GM21576 (cell line): ENCODE measurements around the gene NOS1AP.

ENCODE experiments used
- ATAC-seq: cut with Tn5 transposase; IDR thresholded peaks from one replicate; pipeline ENCODE4 v1.9.1; 2021; ENCODE audit warnings: mild to moderate bottlenecking, moderate library complexity; ENCODE audit not compliant: unreplicated experiment

Gene NOS1AP

DNA sequence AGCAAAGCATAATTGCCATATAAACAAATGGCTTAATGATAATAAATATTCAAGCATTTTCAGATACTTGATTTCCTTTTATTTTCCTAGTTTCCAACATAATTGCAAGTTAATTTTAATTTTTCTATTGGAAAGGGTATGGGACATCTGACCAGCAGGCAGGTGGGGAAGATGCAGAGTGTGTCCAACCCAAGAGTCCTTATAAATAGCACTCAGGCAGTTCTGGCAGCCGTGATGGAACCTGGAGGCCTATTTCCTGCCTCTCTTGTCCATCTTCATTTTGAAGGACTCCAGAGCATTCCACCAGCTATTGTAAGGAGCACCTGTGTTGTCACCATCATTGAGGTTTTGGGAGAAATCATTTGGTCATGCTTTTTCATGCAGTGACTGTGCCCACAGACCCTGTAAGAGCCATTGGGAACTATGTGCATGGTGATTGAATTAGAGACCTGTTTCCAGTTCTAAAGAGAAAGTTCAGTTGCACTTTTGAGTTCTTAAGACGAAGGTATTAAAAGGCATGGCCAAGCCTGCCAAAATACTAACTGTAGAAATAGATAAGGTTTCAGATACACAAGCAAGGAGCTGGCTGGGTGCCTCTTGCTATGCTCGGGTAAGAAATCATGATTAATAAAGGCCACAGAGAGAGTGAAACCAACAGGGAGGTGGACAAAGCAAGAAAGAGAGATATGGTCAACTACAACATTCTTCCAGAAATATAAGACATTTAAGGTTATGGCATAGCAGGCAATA lies 214.9 kb downstream of the NOS1AP start:
- no peak for ATAC-seq

DNA sequence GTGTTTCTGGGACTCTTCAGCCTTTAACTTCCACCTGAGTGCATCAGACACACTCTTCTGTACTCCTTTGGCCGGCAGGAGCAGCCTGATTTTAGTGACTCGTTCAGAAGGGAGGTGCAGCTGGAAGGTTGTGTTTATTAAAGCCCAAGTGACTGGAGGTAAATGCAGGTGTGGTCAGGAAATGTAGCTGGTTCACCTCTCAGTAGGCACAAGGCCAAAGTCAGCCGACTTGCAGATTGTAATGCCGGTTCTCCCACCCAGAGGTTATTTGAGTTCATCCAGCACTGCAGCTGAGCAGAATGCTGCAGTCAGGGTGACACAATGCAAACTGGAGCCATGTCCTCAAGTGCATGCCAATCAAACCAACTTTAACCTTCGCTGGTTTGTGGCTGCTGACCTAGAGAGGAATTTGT lies 215.7 kb downstream of the NOS1AP start:
- no peak for ATAC-seq

DNA sequence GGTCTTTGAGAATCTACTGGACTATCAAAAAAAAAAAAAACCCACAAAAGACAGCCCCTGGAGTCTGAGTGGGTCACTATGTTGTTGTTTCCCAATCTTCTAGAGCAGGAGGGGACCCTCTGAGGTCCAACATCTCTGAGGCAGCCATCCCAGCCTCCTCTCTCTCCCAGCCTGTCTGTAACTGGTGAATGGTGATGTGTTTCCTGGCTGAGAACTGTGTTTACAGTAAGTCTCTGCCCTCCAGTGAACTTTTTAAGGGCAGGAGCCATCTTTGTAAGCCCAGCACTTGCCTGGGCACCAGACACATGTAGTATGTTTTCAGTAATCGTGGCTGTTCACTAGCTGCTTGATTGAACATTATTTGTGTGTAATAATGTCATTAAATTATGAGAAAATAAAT lies 221.5 kb downstream of the NOS1AP start:
- no peak for ATAC-seq

DNA sequence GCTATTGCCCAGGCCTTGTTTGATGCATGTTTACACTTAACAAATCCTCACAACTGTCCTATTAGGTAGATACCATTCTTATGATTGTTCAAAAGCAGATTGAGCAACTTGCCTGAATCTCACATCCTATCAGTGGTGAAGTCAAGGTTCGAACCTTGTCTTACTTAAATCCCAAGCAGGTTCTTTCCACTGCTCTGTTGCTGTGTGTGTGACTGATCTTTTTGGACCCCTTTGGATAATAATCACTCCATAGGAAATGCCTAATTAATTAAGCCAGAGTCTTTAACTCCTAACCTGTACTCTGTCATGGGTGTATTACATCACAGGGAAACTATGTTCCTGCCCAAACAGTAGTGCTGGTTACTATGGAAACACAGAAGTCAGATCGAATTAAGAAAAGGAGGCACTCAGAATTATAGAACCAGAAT lies 222.9 kb downstream of the NOS1AP start:
- ATAC-seq = no peak

DNA sequence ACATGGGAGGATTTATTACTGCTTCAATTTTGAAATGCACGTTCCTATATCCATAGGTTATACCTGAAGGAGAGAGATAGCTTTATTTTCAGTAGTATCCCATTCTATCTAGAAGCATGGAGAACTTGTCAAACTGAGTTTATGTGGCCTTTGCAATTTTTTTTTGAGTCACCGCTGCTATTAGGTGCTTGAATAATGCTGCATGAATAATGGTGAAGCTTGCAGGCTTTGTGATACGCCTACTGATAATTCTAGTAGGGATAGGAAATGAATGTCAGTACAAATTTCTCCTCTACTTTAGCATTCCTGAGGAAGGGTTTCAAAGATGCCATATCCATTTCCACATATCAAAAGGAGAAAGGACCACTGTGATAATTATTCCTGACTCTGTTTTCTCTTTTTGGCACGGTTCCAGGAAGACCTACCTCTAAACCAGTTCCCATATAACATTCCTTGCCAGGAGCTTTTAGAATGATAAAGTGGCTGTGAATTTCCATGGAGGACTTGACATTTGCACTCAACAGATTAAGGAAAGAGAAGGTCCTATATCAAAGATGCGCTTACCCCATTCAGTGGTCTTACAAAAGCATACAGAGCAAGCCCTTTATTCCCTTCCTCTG lies 223.7 kb downstream of the NOS1AP start:
- no peak for ATAC-seq

DNA sequence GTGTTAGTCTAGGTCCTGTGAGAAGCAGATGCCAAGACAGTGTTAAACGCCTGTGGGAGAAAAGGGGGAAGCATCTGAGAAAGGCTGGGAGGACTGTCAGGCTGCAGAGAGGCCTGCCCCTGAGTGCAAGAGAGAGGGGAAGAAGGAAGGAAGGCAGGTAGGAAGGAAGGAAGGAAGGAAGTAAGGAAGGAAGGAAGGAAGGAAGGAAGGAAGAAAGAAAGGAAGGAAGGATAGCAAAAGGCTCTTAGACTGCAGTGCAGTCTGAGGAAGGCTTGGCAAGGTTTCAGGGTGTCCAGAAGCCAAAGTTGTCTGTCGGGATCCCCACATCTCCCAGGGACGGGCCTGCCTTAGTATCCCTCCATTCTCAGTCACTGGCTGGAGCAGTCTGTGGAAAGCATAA lies 224.5 kb downstream of the NOS1AP start:
- no peak for ATAC-seq

DNA sequence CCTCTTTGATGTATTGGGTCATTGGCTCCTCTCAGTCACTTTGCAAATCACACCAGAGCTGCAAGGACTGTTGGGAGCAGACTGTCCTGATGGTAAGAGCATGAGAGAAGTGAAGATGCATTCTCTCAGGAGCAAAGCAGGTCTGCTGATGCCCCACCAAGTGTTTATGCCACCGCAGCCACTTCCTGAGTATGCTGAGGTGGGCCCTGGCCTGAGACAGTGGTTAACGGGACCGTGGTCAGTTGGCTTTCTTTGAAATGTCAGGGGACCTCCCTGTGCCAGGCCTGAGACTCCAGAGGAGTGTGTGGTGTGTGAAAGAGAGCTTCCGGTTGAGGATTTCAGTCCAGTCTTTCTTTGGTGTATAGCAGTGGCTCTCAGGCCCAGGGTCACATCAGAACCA lies 227.7 kb downstream of the NOS1AP start:
- ATAC-seq = no peak

DNA sequence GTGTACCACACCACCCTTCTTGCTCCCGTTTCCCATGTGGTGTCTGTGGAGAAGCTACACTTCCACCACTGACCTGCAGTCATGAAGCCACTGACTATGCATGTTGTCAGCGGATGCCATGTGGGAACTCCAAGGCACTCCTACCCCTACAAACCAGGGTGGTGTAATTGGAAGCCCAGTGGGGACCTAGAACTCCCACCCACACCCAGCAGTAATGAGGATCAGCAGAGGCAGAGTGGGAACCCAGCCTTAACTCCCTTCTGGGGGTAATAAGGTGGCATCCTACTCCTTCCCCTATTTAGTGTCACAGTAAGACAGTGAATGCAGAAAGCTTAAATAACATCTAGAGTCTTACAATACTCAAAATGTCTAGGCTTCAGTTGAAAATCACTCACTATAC lies 228.8 kb downstream of the NOS1AP start:
- ATAC-seq = no peak

DNA sequence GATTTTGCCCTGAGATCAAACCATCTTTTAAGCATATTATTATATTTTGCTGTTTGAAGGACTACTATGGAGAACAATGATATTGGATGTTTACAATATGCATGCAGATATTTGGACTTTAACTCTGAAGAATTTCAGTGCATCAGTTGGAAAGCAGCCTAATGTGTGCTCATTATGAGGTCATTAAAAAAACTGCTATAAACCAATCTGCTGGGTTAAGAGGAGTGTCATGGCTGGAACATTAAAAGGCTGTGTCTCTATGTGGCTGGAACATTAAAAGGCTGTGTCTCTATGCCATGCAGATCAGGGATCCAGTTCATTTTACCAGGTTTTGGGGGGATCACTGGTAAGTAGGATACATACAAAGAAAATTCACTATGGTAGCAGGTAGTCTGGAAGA lies 229.5 kb downstream of the NOS1AP start:
- no peak for ATAC-seq

DNA sequence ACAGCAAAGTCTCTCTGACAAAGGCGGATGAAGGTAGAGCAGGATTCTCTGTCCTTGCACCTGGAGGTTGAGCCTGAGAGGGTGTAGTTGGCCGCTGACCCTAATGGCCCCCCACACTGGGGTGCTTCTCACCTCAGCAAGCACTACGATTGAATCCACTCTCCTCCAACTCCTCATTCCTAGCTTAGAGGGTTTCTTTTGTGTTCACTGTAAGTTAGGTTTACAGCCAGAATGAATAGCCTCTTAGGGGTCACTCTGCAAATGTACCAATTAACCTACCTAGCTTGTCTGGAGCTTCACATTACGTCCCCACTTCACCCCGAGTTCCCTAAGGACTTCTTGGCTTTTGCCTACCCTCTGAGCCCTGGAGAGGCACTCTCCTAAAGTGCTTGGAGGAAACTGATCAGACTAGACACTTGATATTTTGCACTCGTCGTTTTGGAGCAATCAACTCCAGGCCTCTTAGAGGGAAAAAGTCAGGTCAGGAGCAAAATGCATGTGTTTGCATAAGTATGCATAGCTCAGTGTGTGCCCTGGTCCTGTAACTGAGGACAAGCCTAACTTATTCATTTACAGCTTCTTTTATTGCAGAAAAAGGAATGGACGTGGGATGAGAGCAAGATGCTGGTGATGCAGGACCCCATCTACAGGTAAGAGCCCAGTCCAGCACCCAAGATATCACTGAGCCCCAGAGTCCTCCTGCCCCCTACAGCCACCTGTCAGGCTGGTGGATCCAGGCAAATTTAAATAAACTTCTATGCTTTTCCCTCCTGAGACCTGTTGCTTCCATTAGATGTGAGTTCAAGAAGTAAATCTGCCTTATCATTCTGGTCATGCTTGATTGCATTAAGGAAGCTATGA lies 230.8 kb downstream of the NOS1AP start:
- ATAC-seq = no peak

DNA sequence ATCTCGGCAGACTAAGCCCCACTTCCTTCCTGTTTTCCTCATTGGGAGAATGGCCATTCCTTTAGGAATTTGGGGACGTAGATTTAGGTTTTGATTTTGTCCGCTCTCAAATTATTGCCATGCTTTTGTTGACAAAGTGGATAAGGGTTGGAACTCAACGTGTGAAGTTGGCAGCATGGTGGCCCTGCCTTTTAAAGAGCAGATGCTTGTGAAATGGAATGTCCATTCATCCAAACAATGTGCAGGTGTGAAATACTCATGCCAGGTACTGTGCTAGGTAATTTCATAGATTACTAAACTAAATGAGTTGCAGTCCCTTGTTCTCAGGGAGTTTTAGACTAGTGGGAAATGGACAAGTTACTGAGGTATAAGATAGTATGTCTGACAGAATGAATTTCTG lies 232.2 kb downstream of the NOS1AP start:
- no peak for ATAC-seq

DNA sequence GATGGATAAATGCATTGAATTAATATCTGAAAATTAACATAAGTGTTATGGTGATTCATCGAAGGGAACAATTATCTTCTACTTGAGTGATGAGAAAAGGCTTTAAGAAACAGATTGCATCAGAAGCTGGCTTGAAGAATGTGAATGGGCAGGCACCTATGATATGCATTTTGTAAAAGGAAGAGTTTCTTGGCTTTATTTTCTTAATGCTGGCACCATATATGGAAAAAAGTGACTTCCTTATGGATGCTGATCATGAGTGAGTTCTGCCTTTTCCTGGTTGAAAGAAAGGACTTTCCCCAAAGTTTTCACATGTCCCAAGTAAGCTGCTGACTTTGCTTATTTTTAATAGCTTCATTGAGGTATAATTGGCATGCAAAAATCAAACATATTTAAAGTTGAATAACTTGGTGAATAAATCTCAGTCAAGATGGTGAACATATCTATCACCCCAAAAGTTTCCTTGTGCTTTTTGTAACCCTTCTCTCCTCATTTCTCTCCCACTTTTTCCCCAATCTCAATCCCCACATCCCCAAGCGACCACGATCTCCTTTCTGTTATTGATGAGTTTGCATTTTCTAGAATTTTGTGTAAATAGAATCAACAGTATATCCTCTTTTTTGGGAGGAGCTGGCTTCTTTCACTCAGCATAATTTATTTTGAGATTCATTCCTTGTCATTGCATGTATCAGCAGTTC lies 233.0 kb downstream of the NOS1AP start:
- no peak for ATAC-seq

DNA sequence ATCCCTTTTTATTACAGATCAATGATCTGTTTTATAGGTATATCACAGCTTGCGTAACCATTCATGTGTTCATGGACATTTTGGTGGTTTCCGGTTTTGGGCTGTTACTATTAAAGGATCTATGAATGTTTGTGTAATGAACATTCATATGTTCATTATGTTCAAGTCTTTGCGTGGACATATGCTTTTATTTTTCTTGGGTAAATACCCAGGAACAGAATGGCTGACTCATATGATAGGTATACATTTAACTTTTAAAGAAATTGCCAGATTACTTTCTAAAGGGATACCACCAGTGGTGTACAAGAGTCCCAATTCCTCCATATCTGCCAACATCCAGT lies 233.5 kb downstream of the NOS1AP start:
- no peak for ATAC-seq

DNA sequence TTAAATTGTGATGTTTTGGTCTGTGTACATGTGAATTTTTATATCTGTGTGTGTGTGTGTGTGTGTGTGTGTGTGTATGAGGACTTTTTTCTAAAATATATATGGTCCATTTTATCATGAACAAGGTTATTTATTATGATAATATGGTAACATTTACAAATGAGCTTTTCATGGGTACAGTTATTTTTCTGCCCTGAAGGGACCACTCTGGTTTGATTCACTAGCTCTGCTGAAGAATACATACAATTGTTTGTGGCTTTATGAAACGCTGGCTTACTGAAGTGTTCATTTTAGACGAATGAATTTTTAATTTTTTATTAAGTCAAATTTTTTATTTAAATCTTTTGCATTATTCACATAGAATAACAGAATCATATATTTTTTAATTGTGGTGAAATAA lies 235.2 kb downstream of the NOS1AP start:
- ATAC-seq = no peak

DNA sequence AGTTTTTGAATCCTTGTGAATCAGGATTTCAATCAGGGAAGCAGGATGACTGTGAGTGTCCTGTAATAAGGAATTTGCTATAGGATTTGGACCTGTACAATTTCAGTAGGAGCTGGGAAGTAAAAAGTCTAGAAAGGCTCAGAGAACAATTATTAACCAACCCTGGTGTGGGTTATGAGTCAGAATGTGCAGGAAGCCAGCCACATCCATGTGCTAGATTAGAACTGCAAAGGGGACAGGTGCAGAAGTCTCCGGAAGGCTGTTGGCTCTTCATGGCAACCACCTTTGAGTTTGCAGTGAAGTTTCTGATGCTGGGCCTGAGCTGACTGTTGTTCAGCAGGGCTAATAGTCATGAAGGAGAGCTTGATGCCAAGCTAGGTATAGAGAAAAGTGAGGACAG lies 236.5 kb downstream of the NOS1AP start:
- ATAC-seq = no peak

DNA sequence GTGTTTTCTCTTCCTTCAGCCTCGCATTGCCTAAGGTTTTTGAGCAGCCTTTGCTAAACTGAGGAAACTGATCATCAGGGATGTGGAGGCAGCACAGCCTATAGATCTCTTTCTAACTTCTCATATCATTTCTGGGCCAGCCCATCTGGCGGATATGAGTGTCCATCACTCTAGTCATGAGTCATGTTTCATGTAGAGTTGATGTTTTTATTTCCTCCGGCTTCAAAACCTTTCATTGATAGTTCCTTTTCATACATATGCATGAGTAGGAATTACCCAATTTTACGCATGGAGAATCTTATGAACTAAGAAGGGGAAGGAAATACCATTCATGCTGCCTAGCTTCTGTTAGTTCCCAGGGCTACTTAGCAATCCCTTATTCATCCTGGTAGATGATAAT lies 240.8 kb downstream of the NOS1AP start:
- ATAC-seq = no peak

DNA sequence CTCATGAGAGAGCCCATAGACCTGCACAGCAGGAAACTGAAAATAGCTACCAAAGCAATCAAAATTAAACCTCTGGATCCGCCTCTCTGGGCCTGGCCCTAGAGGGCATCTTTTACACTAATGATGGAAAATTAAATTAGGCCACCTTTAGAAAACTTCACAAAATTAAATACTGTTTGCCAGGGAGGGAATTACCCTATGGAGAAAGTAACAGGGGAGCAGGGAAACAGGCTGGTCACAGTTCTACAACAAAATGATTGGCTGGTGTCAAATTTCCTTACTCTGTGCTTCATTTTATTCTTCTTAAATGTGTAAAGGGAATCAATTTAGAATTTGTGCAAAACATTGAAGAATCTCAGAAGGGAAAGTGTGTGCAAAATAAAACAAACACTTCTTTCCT lies 244.7 kb downstream of the NOS1AP start:
- ATAC-seq = no peak

DNA sequence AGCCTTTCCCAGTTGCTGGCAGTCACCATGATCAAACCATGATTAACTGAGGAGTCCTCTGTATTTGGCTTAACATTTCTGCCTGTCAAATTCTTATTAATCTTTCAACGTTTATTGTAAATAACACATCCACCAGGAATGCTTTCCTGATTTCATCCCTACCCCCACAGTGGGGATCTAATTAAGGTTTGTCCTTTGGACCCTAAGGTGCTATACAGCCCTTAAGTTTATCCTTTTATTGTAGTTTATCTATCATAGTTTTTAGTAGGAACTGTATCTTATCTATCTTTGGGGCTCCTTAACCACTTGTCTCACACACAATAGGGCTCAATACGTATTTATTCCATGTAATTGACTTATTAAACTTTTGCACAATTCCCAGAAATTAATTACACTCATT lies 246.2 kb downstream of the NOS1AP start:
- ATAC-seq = no peak

DNA sequence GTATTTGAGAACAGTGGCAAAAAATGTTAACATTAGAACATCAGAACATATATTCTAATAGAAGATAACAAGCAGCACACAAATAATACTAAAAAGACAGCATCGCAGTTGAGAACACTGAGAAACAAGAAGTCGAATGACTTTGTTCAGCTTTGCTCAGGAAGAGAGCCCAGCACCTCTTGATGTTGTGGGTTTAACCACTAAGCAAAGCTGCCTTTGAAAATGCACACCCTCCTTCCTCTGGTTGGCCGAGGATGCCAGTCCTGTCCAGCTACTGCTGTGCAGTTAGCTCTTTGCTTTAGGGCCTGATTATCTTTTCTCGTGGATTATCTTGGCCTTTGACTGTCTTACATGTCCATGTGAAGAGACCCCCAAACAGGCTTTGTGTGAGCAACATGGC lies 246.7 kb downstream of the NOS1AP start:
- ATAC-seq = no peak

DNA sequence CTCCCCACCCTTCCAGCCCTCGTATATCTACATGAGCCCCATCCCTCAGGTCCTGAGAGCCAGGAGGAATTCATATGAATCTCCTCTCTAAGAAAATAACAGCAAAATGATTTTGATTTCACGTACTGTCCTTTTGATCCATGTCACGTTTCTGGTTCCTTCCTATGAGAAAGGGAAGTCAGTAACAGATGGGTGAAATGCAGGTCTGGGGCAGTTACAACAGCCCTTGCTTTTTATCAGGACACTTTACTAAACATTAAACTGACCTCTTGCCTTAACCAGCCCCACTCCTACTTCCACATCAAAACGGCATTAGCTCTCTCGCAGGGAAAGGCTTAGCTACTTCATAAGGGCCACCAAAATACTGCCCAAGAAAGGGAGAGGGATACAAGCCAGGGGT lies 248.1 kb downstream of the NOS1AP start:
- ATAC-seq = no peak

DNA sequence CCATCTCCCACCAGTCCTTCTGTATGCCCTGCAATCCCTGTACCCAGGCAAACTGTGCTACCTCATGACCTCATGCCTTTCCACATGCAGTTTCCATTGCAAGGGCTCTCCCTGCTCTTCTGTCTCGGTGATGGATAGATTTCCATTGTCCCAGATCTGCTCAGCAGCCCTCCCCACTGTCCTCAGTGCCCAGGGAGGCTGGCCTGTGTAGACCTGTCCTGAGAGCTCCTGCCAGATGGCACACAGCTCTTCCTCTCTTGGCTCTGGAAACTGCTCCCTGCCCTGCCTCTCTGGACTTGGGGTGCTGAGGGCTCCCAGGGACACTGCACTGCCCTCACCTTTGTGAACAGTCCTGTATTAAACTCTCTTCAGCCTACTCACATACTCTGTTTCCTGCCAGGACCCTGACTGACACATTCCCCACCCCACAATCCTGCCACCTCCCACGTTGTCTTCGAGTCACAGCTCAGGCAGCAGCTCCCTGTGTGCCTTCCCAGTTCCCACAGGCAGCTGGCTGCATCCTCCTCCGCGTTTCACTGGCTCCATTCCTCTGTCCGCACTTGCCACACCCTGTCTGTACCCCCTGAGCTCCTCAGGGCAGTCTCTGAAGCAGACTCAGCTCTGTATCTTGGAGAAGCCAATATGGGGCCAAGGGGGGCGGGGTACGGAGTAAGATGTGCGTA lies 250.1 kb downstream of the NOS1AP start:
- ATAC-seq = no peak
